ENCODE measurements around the gene PSMD3. TPM values are rescaled to one million over a fixed set of nuclear protein-coding genes. Genes with fewer than 3 reads are reported as not detected.

Gene PSMD3
- total and polyA plus RNA-seq, 8 donors, result 32.0 to 43.5 (median 39.4) TPM

GRCh38 chr17:40015998-40016985, 35.7 kb downstream of the PSMD3 start:
- intact Hi-C loops (cut with DNase I), result no loop called here
- no peaks in the 10 kb centered on the region for H3K27me3 ChIP-seq
- no peak for DNase-seq
- peaks cover 0 to 4% (median 0%) of the 10 kb centered on the region in 3 donors for H3K36me3 ChIP-seq
- peaks cover 0 to 11% (median 11%) of the 10 kb centered on the region in 3 donors for H3K4me1 ChIP-seq
- ATAC-seq, result no peak
- WGBS, 2 donors, result 67 to 75% methylated on average over 20 to 26 of the region's 26 CpGs
- H3K4me3 ChIP-seq, result no peak overlapping the region
- peak overlapping the region in 1 of 4 donors; percentile 10 for H3K27ac ChIP-seq
- TF ChIP-seq CTCF (IDR thresholded peaks at IDR 0.05), result no peak
- no peak for FAIRE-seq
- H3K9me3 ChIP-seq, result no peaks in the 10 kb centered on the region

- no peak for TF ChIP-seq CTCF (IDR thresholded peaks at IDR 0.05)
- DNase-seq, result no peak
- no peak for FAIRE-seq
- 55 to 60% methylated on average over 15 of the region's 15 CpGs for WGBS, 2 donors
- Histone ChIP-seq H3K36me3 (peaks cover 0 to 16% (median 0%) of the 10 kb centered on the region in 3 donors), H3K4me3 (no peak overlapping the region), H3K4me1 (peaks cover 0 to 11% (median 11%) of the 10 kb centered on the region in 3 donors), H3K27me3 (no peaks in the 10 kb centered on the region), H3K27ac (no peak overlapping the region), H3K9me3 (no peaks in the 10 kb centered on the region)
- intact Hi-C loops (cut with DNase I), result no loop called here
- no peak for ATAC-seq
Observed at GRCh38 chr17:40017422-40018080, 36.9 kb downstream of the PSMD3 start.

DNA sequence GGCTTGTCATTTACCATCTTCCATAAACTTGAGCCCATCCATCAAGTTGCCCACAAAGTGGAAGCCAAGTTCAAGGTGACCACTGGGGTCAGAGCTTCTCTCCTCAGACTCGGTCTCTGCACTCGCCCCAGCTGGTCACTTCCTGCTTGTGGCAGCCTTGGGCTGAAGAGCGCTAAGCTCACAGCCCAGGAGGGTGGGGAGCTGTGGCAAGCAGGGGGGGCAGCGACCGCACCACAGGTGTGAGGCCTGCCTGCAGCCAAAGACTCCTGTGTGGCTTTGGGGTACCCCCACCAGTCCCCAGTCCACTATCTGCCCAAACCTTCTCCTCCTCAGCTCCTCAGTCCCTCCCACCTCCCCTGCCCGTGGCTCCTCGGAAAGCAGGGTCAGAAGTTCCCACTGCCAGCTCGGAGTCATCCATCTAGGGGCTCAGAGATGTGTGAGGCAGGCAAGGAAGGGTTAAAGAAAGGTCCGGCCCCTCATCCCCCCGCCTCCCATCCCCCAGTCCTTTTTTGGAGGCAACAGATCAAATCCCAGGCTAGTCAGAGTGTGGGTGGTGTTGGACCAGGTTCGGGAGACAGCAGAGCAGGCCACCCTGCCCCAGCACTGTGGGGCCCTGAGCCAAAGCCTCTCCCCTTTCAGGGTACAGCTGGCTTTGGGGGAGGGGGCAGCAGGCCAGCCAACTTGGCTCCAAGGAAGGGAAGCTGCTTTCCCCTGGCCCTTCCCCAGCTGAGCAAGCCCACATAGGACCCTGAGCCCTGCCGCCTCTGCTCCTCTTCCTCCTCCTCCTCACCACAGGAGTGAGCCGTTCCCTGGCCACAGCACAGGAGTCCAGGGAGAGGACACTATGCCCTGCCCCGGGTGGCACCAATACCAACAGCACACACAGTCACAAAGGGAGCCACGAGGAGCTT, 37.9 kb downstream of the PSMD3 start:
- TF ChIP-seq CTCF (IDR thresholded peaks at IDR 0.05), result no peak
- Histone ChIP-seq H3K27ac (no peak overlapping the region), H3K4me3 (no peak overlapping the region), H3K9me3 (no peaks in the 10 kb centered on the region), H3K4me1 (peaks cover 0 to 16% (median 15%) of the 10 kb centered on the region in 3 donors), H3K27me3 (no peaks in the 10 kb centered on the region), H3K36me3 (peaks cover 0 to 20% (median 0%) of the 10 kb centered on the region in 3 donors)
- ATAC-seq, result no peak
- intact Hi-C loops (cut with DNase I), result no loop called here
- peak in 2 of 6 donors; percentile 44 to 56 for DNase-seq
- FAIRE-seq, result no peak
- 68 to 69% methylated on average over 15 of the region's 15 CpGs for WGBS, 2 donors

DNA sequence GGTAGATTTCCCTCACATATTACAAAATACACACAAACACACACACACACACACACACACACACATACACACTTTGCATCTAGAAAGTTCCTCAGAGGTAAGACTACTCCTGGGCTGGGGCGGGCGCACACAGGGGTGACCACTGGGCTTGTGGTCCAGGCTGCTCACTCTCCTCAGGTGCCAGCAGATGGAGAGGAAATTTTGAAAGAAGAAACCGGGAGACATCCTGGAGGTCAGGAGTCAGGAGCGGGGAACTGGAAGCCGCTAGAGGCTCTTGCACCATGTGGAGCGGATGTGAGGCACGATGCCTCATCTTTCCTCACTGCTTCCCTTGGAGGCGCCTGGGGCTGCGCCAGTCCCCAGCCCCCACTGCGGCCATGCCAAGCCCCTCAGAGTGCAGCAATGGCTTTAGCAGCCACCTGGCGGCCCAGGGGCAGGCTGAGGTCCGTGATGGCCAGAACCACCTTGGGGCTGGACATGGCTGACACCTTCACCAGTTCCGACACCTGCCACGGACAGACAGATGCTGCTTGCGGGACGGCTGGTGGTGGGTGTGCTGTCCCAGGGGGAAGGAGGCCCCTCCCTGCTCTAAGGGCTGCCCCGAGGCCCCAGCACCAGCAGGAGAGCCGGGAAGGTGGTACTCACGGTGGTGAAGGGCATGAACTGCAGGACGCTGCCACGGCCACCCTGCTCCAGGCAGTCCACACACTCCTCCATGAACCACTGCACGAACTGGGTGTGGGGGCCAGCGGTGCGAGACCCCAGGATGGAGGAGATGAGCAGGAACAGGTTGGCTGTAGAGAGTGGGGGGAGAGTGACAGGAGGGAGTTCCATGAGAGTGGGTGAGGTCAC, 38.8 kb downstream of the PSMD3 start:
- peaks cover 0 to 17% (median 12%) of the 10 kb centered on the region in 3 donors for H3K4me1 ChIP-seq
- no peak for FAIRE-seq
- no peak for ATAC-seq
- intact Hi-C loops (cut with DNase I), result no loop called here
- H3K27ac ChIP-seq, result no peak overlapping the region
- TF ChIP-seq CTCF (IDR thresholded peaks at IDR 0.05), result no peak
- WGBS, 2 donors, result 87 to 88% methylated on average over 24 of the region's 24 CpGs
- H3K36me3 ChIP-seq, result peaks cover 0 to 20% (median 0%) of the 10 kb centered on the region in 3 donors
- no peaks in the 10 kb centered on the region for H3K9me3 ChIP-seq
- H3K4me3 ChIP-seq, result no peak overlapping the region
- no peaks in the 10 kb centered on the region for H3K27me3 ChIP-seq
- peak in 1 of 6 donors; percentile 59 for DNase-seq
